SU-DHL-6 (cell line): ENCODE data around the gene OMP.

Experiments
- H2AFZ ChIP-seq: fragments of 200-600 bp; sonication (generic); 2 replicates; pipeline ENCODE4 v1.6.1; 2014; ENCODE audit warnings: low read depth, mild to moderate bottlenecking, moderate library complexity, mixed read lengths, antibody characterized with exemption, low read length; ENCODE audit not compliant: severe bottlenecking
- H3F3A ChIP-seq: fragments of 200-600 bp; shearing (Covaris generic); 2 replicates; pipeline ENCODE4 v1.6.0; 2016; ENCODE audit warnings: antibody characterized with exemption, mild to moderate bottlenecking; ENCODE audit not compliant: insufficient read depth
- H3K27ac ChIP-seq: fragments of 200-600 bp; sonication (generic); 2 replicates; pipeline ENCODE4 v1.5.1; 2016; ENCODE audit warnings: low read depth, mild to moderate bottlenecking, low read length, moderate library complexity, mixed read lengths
- H3K27me3 ChIP-seq: fragments of 200-600 bp; sonication (generic), shearing (Covaris generic); 2 replicates; pipeline ENCODE4 v1.6.0; 2014; ENCODE audit warnings: mild to moderate bottlenecking, low read length
- H3K36me3 ChIP-seq: fragments of 200-600 bp; sonication (generic); 2 replicates; pipeline ENCODE4 v1.6.1; 2014; ENCODE audit warnings: mild to moderate bottlenecking, low read length, mixed read lengths
- H3K4me2 ChIP-seq: fragments of 300-600, 200-600 bp; shearing (Covaris generic), sonication (generic); 2 replicates; pipeline ENCODE4 v1.6.0; 2014; ENCODE audit warnings: low read length, low read depth, mild to moderate bottlenecking; ENCODE audit not compliant: poor library complexity, severe bottlenecking
- H3K4me3 ChIP-seq: fragments of 200-600 bp; sonication (generic); 2 replicates; pipeline ENCODE4 v1.5.1; 2014; ENCODE audit warnings: antibody characterized with exemption, low read length, mild to moderate bottlenecking, mixed read lengths; ENCODE audit not compliant: insufficient read depth, poor library complexity, severe bottlenecking
- H3K79me2 ChIP-seq: fragments of 200-600 bp; sonication (generic); 2 replicates; pipeline ENCODE4 v1.6.1; 2014; ENCODE audit warnings: mild to moderate bottlenecking, low read length, moderate library complexity; ENCODE audit not compliant: insufficient read depth
- H3K9ac ChIP-seq: fragments of 200-600 bp; sonication (generic); 2 replicates; pipeline ENCODE4 v1.7.0; 2014; ENCODE audit warnings: mild to moderate bottlenecking, low read length
- H3K9me2 ChIP-seq: fragments of 200-600 bp; sonication (generic); replicated peaks from 2 replicates; pipeline ENCODE4 v1.6.1; 2014; ENCODE audit warnings: low read length; ENCODE audit not compliant: insufficient read depth
- H3K9me3 ChIP-seq: fragments of 200-600 bp; sonication (generic); 2 replicates; pipeline ENCODE4 v1.6.1; 2014; ENCODE audit warnings: low read length, mixed read lengths; ENCODE audit not compliant: insufficient read depth
- H4K20me1 ChIP-seq: fragments of 200-600 bp; sonication (generic); 2 replicates; pipeline ENCODE4 v1.6.1; 2014; ENCODE audit warnings: low read depth, mild to moderate bottlenecking, antibody characterized with exemption, low read length, moderate library complexity, mixed read lengths
- EZH2phosphoT487 ChIP-seq: fragments of 200-600 bp; sonication (generic), shearing (Covaris generic); conservative IDR thresholded peaks from 2 replicates; pipeline ENCODE4 v1.6.1; 2018; ENCODE audit warnings: mild to moderate bottlenecking, antibody characterized with exemption, low read length, moderate library complexity, mixed read lengths
- TF ChIP-seq, protein P1 (sequence below): fragments of 200-600 bp; sonication (generic); IDR thresholded peaks from one replicate; pipeline ENCODE4 v1.5.1; 2017; ENCODE audit warnings: antibody characterized with exemption, mild to moderate bottlenecking, low read length, moderate library complexity; ENCODE audit not compliant: insufficient read depth, poor library complexity, severe bottlenecking

The OMP gene

DNA sequence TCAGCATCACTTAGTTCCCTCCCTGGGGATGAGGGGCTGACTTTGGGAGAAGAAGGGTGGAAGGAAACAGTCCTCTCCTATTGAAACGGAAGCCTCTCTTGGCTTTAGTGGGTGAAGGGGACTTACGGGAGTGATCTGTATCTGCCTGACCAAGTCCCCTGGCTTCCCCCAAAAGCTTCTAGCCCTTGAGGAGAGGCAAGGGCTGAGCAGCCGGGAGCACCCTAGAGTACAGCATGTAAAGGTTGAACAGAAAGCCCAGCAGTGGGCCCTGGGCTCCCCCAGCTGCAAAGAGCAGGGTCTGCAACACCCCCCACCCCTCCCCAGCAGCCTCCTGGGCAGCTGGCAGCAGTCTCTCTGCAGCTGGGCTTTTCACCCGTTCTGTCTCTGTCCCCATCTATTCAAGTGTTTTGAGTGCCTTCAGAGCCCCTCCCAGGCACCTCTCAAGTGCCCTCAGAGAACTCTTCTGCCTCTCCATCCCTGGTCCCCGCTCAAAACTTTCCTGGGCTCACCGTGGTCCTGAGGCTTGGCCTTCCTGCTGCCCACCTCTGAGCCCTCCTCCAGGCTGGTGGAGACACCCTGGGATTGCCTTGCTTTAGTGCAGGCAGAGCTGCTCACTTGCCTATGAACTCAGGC is 33.2 kb upstream of the OMP start:
- Histone ChIP-seq H3K4me2 (no peak overlapping the region), H3K9me3 (no peaks in the 10 kb centered on the region), H3K9me2 (no peaks in the 10 kb centered on the region), H3K36me3 (no peaks in the 10 kb centered on the region), H3K4me3 (no peak overlapping the region), H3K27ac (no peak overlapping the region), H3K79me2 (no peaks in the 10 kb centered on the region), H2AFZ (no peak overlapping the region), H3F3A (no peaks in the 10 kb centered on the region), H3K9ac (no peak overlapping the region), H3K27me3 (no peaks in the 10 kb centered on the region), H4K20me1 (no peaks in the 10 kb centered on the region)
- TF ChIP-seq, protein P1, sequence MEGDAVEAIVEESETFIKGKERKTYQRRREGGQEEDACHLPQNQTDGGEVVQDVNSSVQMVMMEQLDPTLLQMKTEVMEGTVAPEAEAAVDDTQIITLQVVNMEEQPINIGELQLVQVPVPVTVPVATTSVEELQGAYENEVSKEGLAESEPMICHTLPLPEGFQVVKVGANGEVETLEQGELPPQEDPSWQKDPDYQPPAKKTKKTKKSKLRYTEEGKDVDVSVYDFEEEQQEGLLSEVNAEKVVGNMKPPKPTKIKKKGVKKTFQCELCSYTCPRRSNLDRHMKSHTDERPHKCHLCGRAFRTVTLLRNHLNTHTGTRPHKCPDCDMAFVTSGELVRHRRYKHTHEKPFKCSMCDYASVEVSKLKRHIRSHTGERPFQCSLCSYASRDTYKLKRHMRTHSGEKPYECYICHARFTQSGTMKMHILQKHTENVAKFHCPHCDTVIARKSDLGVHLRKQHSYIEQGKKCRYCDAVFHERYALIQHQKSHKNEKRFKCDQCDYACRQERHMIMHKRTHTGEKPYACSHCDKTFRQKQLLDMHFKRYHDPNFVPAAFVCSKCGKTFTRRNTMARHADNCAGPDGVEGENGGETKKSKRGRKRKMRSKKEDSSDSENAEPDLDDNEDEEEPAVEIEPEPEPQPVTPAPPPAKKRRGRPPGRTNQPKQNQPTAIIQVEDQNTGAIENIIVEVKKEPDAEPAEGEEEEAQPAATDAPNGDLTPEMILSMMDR: no peak

DNA sequence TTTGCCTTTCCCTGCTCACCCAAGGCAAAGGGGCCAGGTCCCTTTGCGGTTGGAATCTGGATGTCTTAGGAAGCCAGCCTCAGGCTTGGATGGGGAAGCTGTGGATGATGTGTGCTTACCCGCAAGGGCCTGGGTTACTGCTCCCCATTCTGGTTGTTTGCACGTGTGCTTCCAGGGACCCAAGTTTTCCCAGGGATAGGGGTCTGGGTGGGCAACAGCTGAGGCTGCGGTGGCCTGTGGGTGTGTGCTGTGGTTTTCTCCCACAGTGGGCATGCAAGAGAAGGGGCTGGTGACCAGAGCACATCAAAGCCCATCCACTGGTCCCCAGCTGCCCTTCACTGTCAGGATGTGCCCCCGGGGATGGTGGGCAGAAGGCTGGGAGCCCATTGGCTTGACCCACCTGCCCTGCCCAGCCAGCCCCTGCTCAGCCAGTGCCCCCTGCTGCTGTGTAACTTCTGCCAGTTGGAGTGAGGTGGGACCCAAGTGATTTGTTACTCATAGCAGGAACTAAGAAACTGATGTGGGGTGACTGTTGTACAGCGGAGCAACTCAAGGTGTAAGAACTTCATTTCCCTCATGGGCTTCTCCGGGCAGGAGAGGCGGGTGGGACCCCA is 32.6 kb upstream of the OMP start:
- H3K36me3 ChIP-seq: no peaks in the 10 kb centered on the region
- H4K20me1 ChIP-seq: no peaks in the 10 kb centered on the region
- no peak for TF ChIP-seq EZH2phosphoT487
- TF ChIP-seq, protein P1: no peak
- no peaks in the 10 kb centered on the region for H3K79me2 ChIP-seq
- H3K27me3 ChIP-seq: no peaks in the 10 kb centered on the region
- no peak overlapping the region for H3K4me3 ChIP-seq
- no peak overlapping the region for H3K4me2 ChIP-seq
- no peaks in the 10 kb centered on the region for H3F3A ChIP-seq
- H2AFZ ChIP-seq: no peak overlapping the region
- H3K9ac ChIP-seq: no peak overlapping the region
- no peak overlapping the region for H3K27ac ChIP-seq
- no peaks in the 10 kb centered on the region for H3K9me2 ChIP-seq
- no peaks in the 10 kb centered on the region for H3K9me3 ChIP-seq

DNA sequence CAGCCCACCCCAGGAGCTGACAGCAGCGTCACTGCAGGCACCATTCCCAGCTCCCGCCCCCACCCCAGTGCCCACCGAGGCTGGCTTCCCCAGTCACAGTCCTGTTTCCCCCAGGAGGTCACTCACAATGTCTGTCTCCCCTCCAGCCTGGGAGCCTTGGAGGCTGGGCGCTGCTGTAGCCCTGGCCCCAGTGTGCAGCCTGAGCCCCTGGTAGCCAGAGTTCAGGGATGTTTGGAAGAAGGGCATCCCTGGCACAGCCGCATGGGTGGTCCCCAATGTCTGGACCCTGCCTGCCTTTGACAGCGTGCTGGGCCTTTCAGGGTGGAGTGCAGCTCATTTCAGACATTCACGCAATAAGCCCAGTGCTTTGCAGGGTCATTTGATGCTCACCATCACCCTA is 31.6 kb upstream of the OMP start:
- no peaks in the 10 kb centered on the region for H3K9me2 ChIP-seq

More for the DNA sequence above, 31.6 kb upstream of the OMP start:
- Histone ChIP-seq H3K79me2 (no peaks in the 10 kb centered on the region), H3K27ac (no peak overlapping the region), H4K20me1 (no peaks in the 10 kb centered on the region), H3K27me3 (no peaks in the 10 kb centered on the region), H3F3A (no peaks in the 10 kb centered on the region), H2AFZ (no peak overlapping the region), H3K9ac (no peak overlapping the region), H3K4me2 (no peak overlapping the region), H3K4me3 (no peak overlapping the region), H3K36me3 (no peaks in the 10 kb centered on the region), H3K9me3 (no peaks in the 10 kb centered on the region)
- TF ChIP-seq EZH2phosphoT487: no peak
- TF ChIP-seq, protein P1: no peak
